ENCODE results near the gene MAP3K13. TPM values are rescaled to one million over a fixed set of nuclear protein-coding genes. Genes with fewer than 3 reads are reported as not detected.

The MAP3K13 gene
- total RNA-seq, 1 donor from 2014 or later, result 26.9 TPM

DNA sequence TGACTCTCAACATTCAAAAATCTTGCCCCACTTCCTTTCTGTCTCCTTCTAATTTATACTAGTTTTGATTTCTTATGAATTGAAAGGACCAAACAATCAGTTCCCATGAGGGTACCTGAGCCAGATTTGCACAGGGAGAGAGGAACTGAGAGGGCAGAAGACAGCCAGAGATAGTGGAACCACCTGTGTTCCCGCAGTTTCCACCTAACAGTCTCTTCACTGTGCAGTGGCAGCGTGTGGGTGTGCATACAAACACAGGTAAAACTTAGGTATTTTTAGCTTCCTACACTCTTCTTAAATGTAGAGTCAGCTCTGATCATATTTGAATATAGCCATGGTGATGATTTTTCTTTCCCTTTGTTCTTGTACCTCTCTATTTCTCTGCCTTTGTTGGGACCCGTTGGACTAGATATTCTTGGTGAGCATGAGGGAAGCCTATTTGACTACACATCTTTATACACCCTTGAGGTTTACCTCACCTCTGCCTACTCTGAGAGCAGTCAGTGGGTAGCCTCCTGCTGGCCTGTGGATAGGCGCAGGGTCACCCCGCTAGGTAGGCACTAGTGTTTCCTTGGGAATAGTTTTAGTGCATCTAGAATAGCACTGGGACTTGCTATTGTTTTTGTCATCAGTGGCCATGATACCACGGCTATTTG, 58.8 kb downstream of the MAP3K13 start:
- Mint-ChIP-seq H3K9me3 (ENCODE audit: unreplicated experiment) (no peaks in the 10 kb centered on the region), H3K27me3 (ENCODE audit: unreplicated experiment) (no peaks in the 10 kb centered on the region), H3K4me1 (ENCODE audit: unreplicated experiment) (no peaks in the 10 kb centered on the region), H3K27ac (ENCODE audit: unreplicated experiment) (no peak overlapping the region), H3K36me3 (ENCODE audit: unreplicated experiment) (no peaks in the 10 kb centered on the region), H3K4me3 (ENCODE audit: unreplicated experiment) (no peak overlapping the region)
- DNase-seq (ENCODE audit: extremely low spot score, unreplicated experiment), result no peak
- TF ChIP-seq CTCF (IDR thresholded peaks at IDR 0.05), result no peak

- Mint-ChIP-seq H3K4me1 (ENCODE audit: unreplicated experiment) (no peaks in the 10 kb centered on the region), H3K27ac (ENCODE audit: unreplicated experiment) (no peak overlapping the region), H3K4me3 (ENCODE audit: unreplicated experiment) (no peak overlapping the region), H3K9me3 (ENCODE audit: unreplicated experiment) (no peaks in the 10 kb centered on the region), H3K27me3 (ENCODE audit: unreplicated experiment) (no peaks in the 10 kb centered on the region), H3K36me3 (ENCODE audit: unreplicated experiment) (no peaks in the 10 kb centered on the region)
- no peak for DNase-seq (ENCODE audit: extremely low spot score, unreplicated experiment)
- no peak for TF ChIP-seq CTCF (IDR thresholded peaks at IDR 0.05)
These were observed 59.7 kb downstream of the MAP3K13 start for GRCh38 chr3:185422677-185423076.

- Mint-ChIP-seq H3K4me1 (ENCODE audit: unreplicated experiment) (no peaks in the 10 kb centered on the region), H3K27ac (ENCODE audit: unreplicated experiment) (no peak overlapping the region), H3K36me3 (ENCODE audit: unreplicated experiment) (no peaks in the 10 kb centered on the region), H3K4me3 (ENCODE audit: unreplicated experiment) (no peak overlapping the region), H3K27me3 (ENCODE audit: unreplicated experiment) (no peaks in the 10 kb centered on the region), H3K9me3 (ENCODE audit: unreplicated experiment) (no peaks in the 10 kb centered on the region)
- TF ChIP-seq CTCF (IDR thresholded peaks at IDR 0.05), result no peak
- no peak for DNase-seq (ENCODE audit: extremely low spot score, unreplicated experiment)
These were observed 60.2 kb downstream of the MAP3K13 start for GRCh38 chr3:185423178-185423577.

GRCh38 chr3:185424435-185424834, 61.5 kb downstream of the MAP3K13 start:
- Mint-ChIP-seq H3K9me3 (ENCODE audit: unreplicated experiment) (no peaks in the 10 kb centered on the region), H3K4me3 (ENCODE audit: unreplicated experiment) (no peak overlapping the region)
- no peak for TF ChIP-seq CTCF (IDR thresholded peaks at IDR 0.05)

GRCh38 chr3:185430375-185430774, 67.4 kb downstream of the MAP3K13 start:
- peaks cover 4% of the 10 kb centered on the region for H3K36me3 Mint-ChIP-seq (ENCODE audit: unreplicated experiment)
- no peaks in the 10 kb centered on the region for H3K4me1 Mint-ChIP-seq (ENCODE audit: unreplicated experiment)
- no peaks in the 10 kb centered on the region for H3K27me3 Mint-ChIP-seq (ENCODE audit: unreplicated experiment)
- TF ChIP-seq CTCF (IDR thresholded peaks at IDR 0.05), result no peak
- no peaks in the 10 kb centered on the region for H3K9me3 Mint-ChIP-seq (ENCODE audit: unreplicated experiment)
- no peak overlapping the region for H3K4me3 Mint-ChIP-seq (ENCODE audit: unreplicated experiment)
- DNase-seq (ENCODE audit: extremely low spot score, unreplicated experiment), result no peak
- no peak overlapping the region for H3K27ac Mint-ChIP-seq (ENCODE audit: unreplicated experiment)

More at GRCh38 chr3:185424435-185424834, 61.5 kb downstream of the MAP3K13 start:
- DNase-seq (ENCODE audit: extremely low spot score, unreplicated experiment), result no peak
- H3K4me1 Mint-ChIP-seq (ENCODE audit: unreplicated experiment), result no peaks in the 10 kb centered on the region
- H3K36me3 Mint-ChIP-seq (ENCODE audit: unreplicated experiment), result peaks cover 2% of the 10 kb centered on the region
- no peak overlapping the region for H3K27ac Mint-ChIP-seq (ENCODE audit: unreplicated experiment)
- H3K27me3 Mint-ChIP-seq (ENCODE audit: unreplicated experiment), result no peaks in the 10 kb centered on the region
